CD14-positive monocyte (primary cell): ENCODE results near the gene UBAP1L. TPM values are rescaled to one million over a fixed set of nuclear protein-coding genes. Genes with fewer than 3 reads are reported as not detected.

Source experiments
- DNase-seq, 3 donors: peaks; one replicate each; pipeline ENCODE4 v3.0.0-alpha.2; 2011 to 2022
- H2AFZ ChIP-seq: 2 replicates; pipeline ENCODE4 v1.6.0; 2012; ENCODE audit warnings: mild to moderate bottlenecking, low read depth, low read length, inconsistent platforms; ENCODE audit not compliant: insufficient read depth, poor library complexity, severe bottlenecking
- H3K27ac ChIP-seq, 2 donors: 1 replicate in 1 of 2; 2 replicates in 1 of 2; pipeline ENCODE4 v1.5.1; 2012 to 2013; ENCODE audit warnings: low read length in 2 of 2, control low read depth in 1 of 2, inconsistent platforms in 1 of 2, low read depth in 1 of 2, mild to moderate bottlenecking in 1 of 2
- H3K27me3 ChIP-seq, 2 donors: one replicate each; pipeline versions ENCODE4 v1.6.0 to v1.6.1; 2011 to 2013; ENCODE audit warnings: low read length in 2 of 2; ENCODE audit not compliant: control insufficient read depth in 2 of 2, insufficient read depth in 2 of 2
- H3K36me3 ChIP-seq, 2 donors: replicated peaks in 1 of 2; 1 replicate in 1 of 2; 2 replicates in 1 of 2; pipeline versions ENCODE4 v1.5.1 to v1.6.1; 2012 to 2013; ENCODE audit warnings: low read length in 2 of 2, control low read depth in 1 of 2, inconsistent platforms in 1 of 2, mild to moderate bottlenecking in 1 of 2; ENCODE audit not compliant: insufficient read depth in 2 of 2, control insufficient read depth in 1 of 2
- H3K4me1 ChIP-seq, 2 donors: 1 replicate in 1 of 2; 2 replicates in 1 of 2; pipeline versions ENCODE4 v1.5.1 to v1.6.1; 2012 to 2013; ENCODE audit warnings: low read length in 2 of 2, control low read depth in 1 of 2, inconsistent platforms in 1 of 2, mild to moderate bottlenecking in 1 of 2, moderate library complexity in 1 of 2; ENCODE audit not compliant: insufficient read depth in 2 of 2, control insufficient read depth in 1 of 2
- H3K4me2 ChIP-seq: replicated peaks from 2 replicates; pipeline ENCODE3; 2012; ENCODE audit warnings: low read length, moderate library complexity, mild to moderate bottlenecking; ENCODE audit not compliant: poor library complexity, severe bottlenecking; ENCODE audit errors: extremely low read depth
- H3K4me3 ChIP-seq, 3 experiments: fragments of 200-600 bp in 1 of 3; sonication (generic) in 1 of 3; replicated peaks in 1 of 3; 1 replicate in 2 of 3; 2 replicates in 1 of 3; pipeline ENCODE4 v1.5.1; 2011 to 2013; ENCODE audit warnings: low read length in 3 of 3, mild to moderate bottlenecking in 3 of 3, control low read depth in 2 of 3, low read depth in 2 of 3, inconsistent platforms in 1 of 3, moderate library complexity in 1 of 3
- H3K79me2 ChIP-seq: 2 replicates; pipeline ENCODE4 v1.6.0; 2012; ENCODE audit warnings: mild to moderate bottlenecking, control low read depth, inconsistent platforms, low read length, moderate library complexity; ENCODE audit not compliant: insufficient read depth
- H3K9ac ChIP-seq: 2 replicates; pipeline ENCODE4 v1.6.0; 2017; ENCODE audit warnings: low read length, mild to moderate bottlenecking; ENCODE audit not compliant: insufficient read depth, poor library complexity, severe bottlenecking
- H3K9me3 ChIP-seq, 2 donors: replicated peaks in 1 of 2; 1 replicate in 1 of 2; 2 replicates in 1 of 2; pipeline versions ENCODE4 v1.5.1 to v1.6.1; 2012 to 2013; ENCODE audit warnings: low read length in 2 of 2, control low read depth in 1 of 2; ENCODE audit not compliant: control insufficient read depth in 1 of 2, insufficient read depth in 1 of 2
- H4K20me1 ChIP-seq: 2 replicates; pipeline ENCODE4 v1.6.0; 2012; ENCODE audit warnings: mild to moderate bottlenecking, low read length, control low read depth, moderate library complexity; ENCODE audit not compliant: insufficient read depth
- H3K27ac Mint-ChIP-seq, 7 donors: one replicate each; pipeline ENCODE4 v1.8.0; 2020; ENCODE audit warnings: mild to moderate bottlenecking in 7 of 7, mixed read lengths in 7 of 7, moderate library complexity in 6 of 7, inconsistent platforms in 2 of 7
- H3K27me3 Mint-ChIP-seq, 3 donors: one replicate each; pipeline ENCODE4 v1.8.0; 2021 to 2022; ENCODE audit warnings: low read depth in 3 of 3, mild to moderate bottlenecking in 3 of 3, mixed read lengths in 3 of 3, moderate library complexity in 3 of 3, inconsistent platforms in 1 of 3
- H3K36me3 Mint-ChIP-seq, 2 donors: one replicate each; pipeline ENCODE4 v1.8.0; 2020; ENCODE audit warnings: mixed read lengths in 2 of 2, inconsistent platforms in 1 of 2, mild to moderate bottlenecking in 1 of 2
- H3K4me1 Mint-ChIP-seq: one replicate; pipeline ENCODE4 v1.8.0; 2020; ENCODE audit warnings: mild to moderate bottlenecking, mixed read lengths
- H3K4me3 Mint-ChIP-seq, 2 donors: one replicate each; pipeline ENCODE4 v1.8.0; 2020; ENCODE audit warnings: mild to moderate bottlenecking in 2 of 2, mixed read lengths in 2 of 2, moderate library complexity in 1 of 2
- H3K9me3 Mint-ChIP-seq, 7 donors: one replicate each; pipeline ENCODE4 v1.8.0; 2020 to 2022; ENCODE audit warnings: mixed read lengths in 7 of 7, mild to moderate bottlenecking in 6 of 7, moderate library complexity in 6 of 7, inconsistent platforms in 2 of 7
- WGBS: methylation state at CpG from one replicate; pipeline ENCODE4 v1.1.5; 2013; ENCODE audit warnings: missing lambda C conversion rate; ENCODE audit not compliant: insufficient coverage; 5-methylcytosine and 5-hydroxymethylcytosine counted together
- intact Hi-C, 2 donors: fragments of 100-400 bp; cut with micrococcal nuclease; formaldehyde crosslinking; loops; one replicate each; pipeline versions ENCODE4 v1.15.0 to v1.15.1; 2023
- polyA plus RNA-seq, 3 donors: library from polyadenylated mRNA; depleted of rRNA in 1 of 3; unstranded in 2 of 3; stranded (reverse) in 1 of 3; fragments of 300-500 nt in 2 of 3; fragments of >200 nt in 1 of 3; fragmentation: Illumina TruSeq in 2 of 3; gene quantifications; 1 replicate in 2 of 3; 2 replicates in 1 of 3; pipeline ENCODE4 v1.2.3, GENCODE V29; 2012 to 2021
- TF ChIP-seq, protein P1 (sequence below): fragments of 200-600 bp; IDR thresholded peaks from one replicate; pipeline ENCODE4 v1.8.0; 2022; ENCODE audit warnings: antibody characterized with exemption, mild to moderate bottlenecking

UBAP1L gene
- polyA plus RNA-seq, 3 donors = 4.8 TPM; not detected in 2

DNA sequence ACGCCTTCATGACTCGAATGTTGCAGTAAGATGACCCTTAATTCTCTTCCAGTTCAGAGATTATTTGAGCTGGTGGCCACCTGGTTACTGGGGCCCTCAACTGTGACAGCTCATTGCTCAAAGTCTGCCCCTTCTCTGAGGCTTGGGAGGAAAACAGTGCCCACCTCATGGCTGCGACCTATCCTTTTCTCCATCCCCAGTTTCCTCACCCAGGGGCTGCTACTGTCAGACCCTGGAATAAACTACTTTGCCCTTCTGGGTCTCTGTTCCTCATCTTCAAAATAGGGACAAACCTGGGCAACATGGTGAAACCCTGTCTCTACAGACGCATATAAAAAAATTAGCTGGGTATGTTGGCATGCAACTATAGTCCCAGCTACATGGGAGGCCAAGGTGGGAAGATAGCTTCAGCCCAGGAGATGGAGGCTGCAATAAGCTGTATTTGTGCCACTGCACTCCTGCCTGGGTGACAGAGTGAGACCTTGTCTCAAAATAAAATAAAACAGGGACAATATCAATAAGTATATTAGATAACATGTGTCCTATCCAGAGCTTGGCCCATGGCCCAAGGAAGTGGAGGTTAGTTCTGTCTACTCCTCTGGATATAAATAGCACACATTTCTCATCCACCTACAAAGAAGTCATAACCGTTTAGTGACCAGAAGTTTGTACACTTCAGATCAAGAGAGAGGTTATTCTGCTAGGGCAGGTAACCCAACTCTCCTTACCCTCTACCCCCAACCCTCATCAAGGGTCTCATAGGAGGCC, 45.0 kb downstream of the UBAP1L start:
- H3K9me3 ChIP-seq = peaks cover 0 to 8% of the 10 kb centered on the region in 2 donors
- intact Hi-C loops = no loop called here
- Mint-ChIP-seq H3K4me1 (peaks cover 3% of the 10 kb centered on the region), H3K27ac (no peak overlapping the region), H3K4me3 (no peak overlapping the region), H3K36me3 (peaks cover 0 to 4% of the 10 kb centered on the region in 2 donors), H3K9me3 (peaks cover 0 to 7% (median 0%) of the 10 kb centered on the region in 7 donors), H3K27me3 (peaks cover 39 to 53% (median 48%) of the 10 kb centered on the region in 3 donors)
- H3K9ac ChIP-seq = no peak overlapping the region
- H3K27me3 ChIP-seq = peaks cover 33 to 39% of the 10 kb centered on the region in 2 donors
- WGBS = 94% methylated on average over 4 of the region's 5 CpGs
- no peak overlapping the region for H3K4me2 ChIP-seq
- H3K4me1 ChIP-seq = peaks cover 0 to 8% of the 10 kb centered on the region in 2 donors
- H3K36me3 ChIP-seq = no peaks in the 10 kb centered on the region
- H3K27ac ChIP-seq = no peak overlapping the region
- no peak for DNase-seq
- H4K20me1 ChIP-seq = no peaks in the 10 kb centered on the region
- no peaks in the 10 kb centered on the region for H3K79me2 ChIP-seq
- H2AFZ ChIP-seq = no peak overlapping the region
- TF ChIP-seq, protein P1, sequence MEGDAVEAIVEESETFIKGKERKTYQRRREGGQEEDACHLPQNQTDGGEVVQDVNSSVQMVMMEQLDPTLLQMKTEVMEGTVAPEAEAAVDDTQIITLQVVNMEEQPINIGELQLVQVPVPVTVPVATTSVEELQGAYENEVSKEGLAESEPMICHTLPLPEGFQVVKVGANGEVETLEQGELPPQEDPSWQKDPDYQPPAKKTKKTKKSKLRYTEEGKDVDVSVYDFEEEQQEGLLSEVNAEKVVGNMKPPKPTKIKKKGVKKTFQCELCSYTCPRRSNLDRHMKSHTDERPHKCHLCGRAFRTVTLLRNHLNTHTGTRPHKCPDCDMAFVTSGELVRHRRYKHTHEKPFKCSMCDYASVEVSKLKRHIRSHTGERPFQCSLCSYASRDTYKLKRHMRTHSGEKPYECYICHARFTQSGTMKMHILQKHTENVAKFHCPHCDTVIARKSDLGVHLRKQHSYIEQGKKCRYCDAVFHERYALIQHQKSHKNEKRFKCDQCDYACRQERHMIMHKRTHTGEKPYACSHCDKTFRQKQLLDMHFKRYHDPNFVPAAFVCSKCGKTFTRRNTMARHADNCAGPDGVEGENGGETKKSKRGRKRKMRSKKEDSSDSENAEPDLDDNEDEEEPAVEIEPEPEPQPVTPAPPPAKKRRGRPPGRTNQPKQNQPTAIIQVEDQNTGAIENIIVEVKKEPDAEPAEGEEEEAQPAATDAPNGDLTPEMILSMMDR = no peak
- no peak overlapping the region for H3K4me3 ChIP-seq

DNA sequence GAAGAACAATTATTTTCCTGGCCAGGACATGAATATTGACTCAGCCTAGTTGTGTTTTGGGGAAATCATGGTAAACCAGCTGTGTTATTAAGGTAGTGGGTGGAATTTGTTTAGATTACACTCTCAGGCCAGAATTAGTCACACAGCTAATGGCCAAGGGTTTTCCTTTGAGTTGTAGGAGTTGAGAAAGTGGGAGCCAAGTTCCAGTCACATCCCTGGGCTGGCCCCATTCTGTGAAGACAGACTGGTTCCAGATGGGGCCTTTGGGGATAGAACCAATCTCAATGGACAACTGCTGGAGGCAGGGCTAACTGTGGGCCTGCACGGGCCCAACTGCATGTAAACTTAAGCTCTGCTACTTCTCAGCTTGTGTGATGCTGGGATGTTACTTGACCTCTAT, 45.8 kb downstream of the UBAP1L start:
- DNase-seq = no peak
- H3K4me1 Mint-ChIP-seq = peaks cover 3% of the 10 kb centered on the region
- Histone ChIP-seq H3K27ac (no peak overlapping the region), H2AFZ (no peak overlapping the region), H3K9ac (no peak overlapping the region), H3K4me2 (no peak overlapping the region), H3K4me1 (peaks cover 0 to 8% of the 10 kb centered on the region in 2 donors), H3K36me3 (no peaks in the 10 kb centered on the region), H3K79me2 (no peaks in the 10 kb centered on the region), H3K4me3 (no peak overlapping the region), H3K9me3 (peaks cover 0 to 8% of the 10 kb centered on the region in 2 donors), H4K20me1 (no peaks in the 10 kb centered on the region), H3K27me3 (peaks cover 33 to 40% of the 10 kb centered on the region in 2 donors)
- TF ChIP-seq, protein P1 = no peak
- H3K27ac Mint-ChIP-seq = no peak overlapping the region
- peaks cover 42 to 57% (median 54%) of the 10 kb centered on the region in 3 donors for H3K27me3 Mint-ChIP-seq
- peaks cover 0 to 4% of the 10 kb centered on the region in 2 donors for H3K36me3 Mint-ChIP-seq
- H3K9me3 Mint-ChIP-seq = peaks cover 0 to 7% (median 0%) of the 10 kb centered on the region in 7 donors
- WGBS = no CpG with 5 or more reads among the region's 1 CpG
- intact Hi-C loops = no loop called here
- no peak overlapping the region for H3K4me3 Mint-ChIP-seq
